ENCODE results near the gene WDFY2. TPM values are rescaled to one million over a fixed set of nuclear protein-coding genes. Genes with fewer than 3 reads are reported as not detected.
"Not testable (repeated sequence)": the region's sequence is repeated elsewhere in the genome, so short reads cannot be mapped to it uniquely, and the experiment has no call there.

Gene WDFY2
- 10 to 100 TPM in 1 of 2 experiments, 1 to 10 TPM in 1; 9.3 to 11.2 TPM for total RNA-seq

DNA sequence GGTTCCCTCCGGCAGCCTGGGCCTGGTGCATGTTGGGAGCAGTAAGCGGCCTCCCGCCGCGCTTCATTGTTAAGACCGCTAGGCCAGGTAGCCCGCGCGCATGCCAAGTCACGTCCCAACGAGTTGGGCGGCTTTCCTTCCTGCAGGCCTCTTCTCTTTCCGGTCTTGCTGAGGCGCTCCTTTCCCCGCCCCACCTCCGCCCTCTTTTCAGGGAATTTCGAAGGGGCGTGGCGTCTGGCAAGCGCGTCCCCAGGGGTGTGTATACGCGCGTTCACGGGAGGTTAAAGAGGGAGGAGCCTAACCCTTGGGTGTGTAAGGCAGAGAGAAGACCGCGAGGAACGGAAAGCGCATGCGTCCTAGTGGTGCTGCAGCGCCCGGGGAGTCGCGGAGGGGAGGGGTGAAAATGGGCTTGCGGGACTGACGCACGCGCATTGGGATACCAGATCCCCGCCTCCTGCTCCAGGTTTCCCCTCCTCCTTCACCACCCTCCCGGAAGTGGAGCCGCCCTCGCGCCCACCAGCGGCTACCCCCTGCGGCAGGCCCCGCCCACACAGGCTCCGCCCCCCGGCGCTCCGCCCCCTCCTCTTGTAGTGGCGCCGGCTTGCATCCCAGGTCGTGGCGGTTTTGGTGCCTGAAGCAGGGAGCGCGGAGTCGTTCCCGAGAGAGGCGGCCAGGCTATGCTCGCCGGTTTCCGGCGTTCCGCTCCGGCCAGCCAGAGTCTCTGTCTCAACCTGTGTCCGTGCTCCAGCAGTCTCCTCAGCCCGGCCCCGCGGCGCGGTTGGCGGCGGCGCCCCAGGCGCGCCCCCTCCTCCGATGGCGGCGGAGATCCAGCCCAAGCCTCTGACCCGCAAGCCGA, at the start of gene WDFY2:
Gene WDFY2 (plus strand): TSS at position 588 of the 856 bp plus-strand sequence. CDS start 226 bp downstream, at position 814.
- Mint-ChIP-seq H3K27ac (peak within 1 kb of the TSS; percentile 94), H3K4me1 (ENCODE audit: low read depth) (peaks cover 35% of the 10 kb centered on the region), H3K27me3 (no peaks in the 10 kb centered on the region), H3K9me3 (no peaks in the 10 kb centered on the region), H3K4me3 (peak within 1 kb of the TSS; percentile 87), H3K36me3 (no peaks in the 10 kb centered on the region)
- peak; percentile 99 for DNase-seq
- intact Hi-C loops (cut with micrococcal nuclease) = loop anchor here (1.0 to 10.0 kb wide), 9 partner anchors 30 to 1502 kb away; partner anchors contain the start of genes ALG11, CKAP2, INTS6 and VPS36
- ChIA-PET CTCF (interaction anchor here (1.2 to 3.0 kb wide), 3 partner anchors 130 to 133 kb away, joined by 3 to 16 read pairs (median 4); partner anchors contain the start of gene INTS6), POLR2A (interaction anchor here (1.0 to 4.8 kb wide), 3 partner anchors 31 to 130 kb away, joined by 3 to 54 read pairs (median 4); partner anchors contain the start of gene INTS6)

DNA sequence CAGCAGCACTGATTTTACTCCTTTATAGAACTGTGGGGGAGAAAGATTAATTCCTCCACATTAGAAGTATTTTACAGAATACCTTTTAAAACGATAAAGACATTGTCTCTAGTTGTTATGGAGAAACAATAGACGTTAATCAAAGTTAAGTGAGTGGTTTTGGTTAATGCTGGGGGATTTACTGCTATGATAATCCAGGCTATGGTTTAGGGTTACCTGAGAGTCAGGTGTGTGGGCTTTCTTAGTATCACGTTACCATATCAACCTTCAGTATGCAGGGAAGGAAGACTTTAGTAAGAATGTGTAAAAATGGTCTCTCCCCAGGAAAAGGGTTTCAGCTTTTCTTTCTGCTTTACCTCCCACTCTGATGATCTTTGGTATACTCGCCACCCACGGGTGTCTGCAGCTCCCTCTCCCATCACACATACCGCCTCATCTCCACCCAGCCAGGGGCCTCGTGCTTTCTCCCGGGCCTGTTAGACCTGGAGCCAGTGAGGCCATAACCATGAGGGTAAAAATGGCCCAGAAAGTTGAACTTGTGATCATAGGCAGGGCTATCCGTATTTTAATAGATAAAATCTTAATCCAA, 45.6 kb upstream of the WDFY2 start:
- H3K27ac Mint-ChIP-seq = no peak overlapping the region
- H3K36me3 Mint-ChIP-seq = no peaks in the 10 kb centered on the region
- ChIA-PET POLR2A (no interaction called here), CTCF (no interaction called here)
- H3K4me3 Mint-ChIP-seq = no peak overlapping the region
- DNase-seq = no peak
- H3K9me3 Mint-ChIP-seq = no peaks in the 10 kb centered on the region
- H3K4me1 Mint-ChIP-seq (ENCODE audit: low read depth) = peaks cover 23% of the 10 kb centered on the region
- H3K27me3 Mint-ChIP-seq = no peaks in the 10 kb centered on the region
- intact Hi-C loops (cut with micrococcal nuclease) = no loop called here

GRCh38 chr13:51539887-51540286, 44.4 kb upstream of the WDFY2 start:
- ChIA-PET POLR2A (no interaction called here), CTCF (no interaction called here)
- no peaks in the 10 kb centered on the region for H3K9me3 Mint-ChIP-seq
- no peak for DNase-seq
- H3K27me3 Mint-ChIP-seq = no peaks in the 10 kb centered on the region
- intact Hi-C loops (cut with micrococcal nuclease) = no loop called here
- no peaks in the 10 kb centered on the region for H3K36me3 Mint-ChIP-seq
- peak overlapping the region; percentile 51 for H3K27ac Mint-ChIP-seq
- no peak overlapping the region for H3K4me3 Mint-ChIP-seq
- H3K4me1 Mint-ChIP-seq (ENCODE audit: low read depth) = peaks cover 11% of the 10 kb centered on the region

DNA sequence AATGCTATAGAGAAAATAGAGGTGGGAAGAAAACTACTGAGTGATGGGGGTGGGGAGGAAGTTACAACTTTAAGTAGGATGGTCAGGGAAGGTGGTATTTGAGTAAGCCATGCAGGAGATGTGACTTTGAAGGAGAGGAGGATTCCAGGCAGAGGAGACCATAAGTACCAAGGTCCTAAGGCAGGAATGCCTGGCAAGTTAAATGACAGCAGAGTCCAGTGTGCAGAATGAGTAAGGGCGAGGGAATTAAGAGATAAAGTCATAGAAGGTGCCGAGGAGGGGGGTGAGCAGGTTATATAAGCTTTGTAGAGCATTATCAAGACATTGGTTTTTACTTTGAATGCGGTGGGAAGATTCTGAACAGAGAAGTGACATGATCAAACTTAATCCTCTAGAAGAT, 43.2 kb upstream of the WDFY2 start:
- ChIA-PET CTCF (no interaction called here), POLR2A (no interaction called here)
- H3K9me3 Mint-ChIP-seq = no peaks in the 10 kb centered on the region
- no peak overlapping the region for H3K27ac Mint-ChIP-seq
- no peak for DNase-seq
- H3K36me3 Mint-ChIP-seq = no peaks in the 10 kb centered on the region
- peaks cover 8% of the 10 kb centered on the region for H3K4me1 Mint-ChIP-seq (ENCODE audit: low read depth)
- intact Hi-C loops (cut with micrococcal nuclease) = no loop called here
- H3K4me3 Mint-ChIP-seq = no peak overlapping the region
- H3K27me3 Mint-ChIP-seq = no peaks in the 10 kb centered on the region

DNA sequence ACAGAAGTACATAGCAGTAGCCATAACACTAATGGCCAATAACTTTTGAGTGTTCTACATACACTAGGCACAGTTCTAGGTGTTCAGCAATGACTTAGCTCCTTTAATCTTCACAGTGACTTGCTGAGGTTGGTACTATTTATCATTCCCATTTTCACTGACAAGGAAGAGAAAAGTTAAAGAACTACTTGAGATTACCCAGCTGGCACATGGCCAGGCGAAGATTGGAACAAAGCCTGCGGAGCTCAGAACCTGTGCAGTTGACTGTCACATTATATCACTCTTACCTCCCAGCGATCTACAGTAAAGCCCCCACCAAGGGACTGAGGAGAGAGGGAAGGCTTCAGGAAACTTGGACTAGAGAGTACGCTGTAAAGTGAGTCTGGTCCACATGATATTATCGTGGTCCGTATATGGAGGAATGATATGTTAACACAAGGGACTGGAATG, 42.4 kb upstream of the WDFY2 start:
- ChIA-PET CTCF (interaction anchor here (0.5 kb wide), 1 partner anchor 107 kb away, joined by 5 read pairs; no protein-coding TSS in a partner anchor), POLR2A (no interaction called here)
- Mint-ChIP-seq H3K27me3 (no peaks in the 10 kb centered on the region), H3K36me3 (no peaks in the 10 kb centered on the region), H3K4me1 (ENCODE audit: low read depth) (peaks cover 8% of the 10 kb centered on the region), H3K27ac (no peak overlapping the region), H3K4me3 (no peak overlapping the region), H3K9me3 (no peaks in the 10 kb centered on the region)
- no peak for DNase-seq
- intact Hi-C loops (cut with micrococcal nuclease) = no loop called here

- H3K27ac Mint-ChIP-seq = no peak overlapping the region
- intact Hi-C loops (cut with micrococcal nuclease) = no loop called here
- POLR2A ChIA-PET = no interaction called here
- CTCF ChIA-PET = no interaction called here
- no peak overlapping the region for H3K4me3 Mint-ChIP-seq
- H3K9me3 Mint-ChIP-seq = no peaks in the 10 kb centered on the region
- no peak for DNase-seq
- H3K36me3 Mint-ChIP-seq = no peaks in the 10 kb centered on the region
- peaks cover 8% of the 10 kb centered on the region for H3K4me1 Mint-ChIP-seq (ENCODE audit: low read depth)
- no peaks in the 10 kb centered on the region for H3K27me3 Mint-ChIP-seq
These were observed 41.7 kb upstream of the WDFY2 start for GRCh38 chr13:51542346-51543242.

GRCh38 chr13:51545446-51545845, 38.8 kb upstream of the WDFY2 start:
- CTCF ChIA-PET; H3K36me3 Mint-ChIP-seq; intact Hi-C loops (cut with micrococcal nuclease): not testable (repeated sequence)

DNA sequence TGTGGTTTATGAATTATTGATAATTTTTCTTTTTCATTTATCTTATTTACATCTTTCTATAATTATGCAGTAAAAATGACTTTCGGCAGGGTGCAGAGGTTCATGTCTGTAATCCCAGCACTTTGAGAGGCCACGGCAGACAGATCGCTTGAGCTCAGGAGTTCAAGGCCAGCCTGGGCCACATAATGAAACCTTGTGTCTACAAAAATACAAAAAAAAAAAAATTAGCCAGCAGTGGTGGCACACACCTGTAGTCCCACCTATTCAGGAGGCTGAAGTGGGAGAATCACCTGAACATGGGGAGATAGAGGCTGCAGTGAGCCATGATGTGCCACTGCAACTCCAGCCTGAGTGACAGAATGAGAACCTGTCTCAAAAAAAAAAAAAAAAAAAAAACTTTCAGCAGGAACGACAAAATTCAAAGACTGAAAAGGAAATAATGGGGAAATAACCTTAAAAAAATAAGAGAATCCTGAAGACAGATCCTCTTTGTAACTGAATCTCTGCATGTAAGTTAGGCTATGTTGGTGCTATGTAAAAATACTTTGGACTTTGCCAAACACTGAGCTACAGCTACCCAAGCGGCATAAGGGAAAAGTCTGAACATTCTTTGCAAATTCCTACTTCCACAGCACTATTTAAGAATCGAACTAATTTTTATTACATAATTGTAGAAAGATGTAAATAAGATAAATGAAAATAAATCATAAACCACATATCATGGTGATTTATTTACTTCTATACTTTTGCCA, 36.7 kb upstream of the WDFY2 start:
- peaks cover 4% of the 10 kb centered on the region for H3K4me1 Mint-ChIP-seq (ENCODE audit: low read depth)
- no peak overlapping the region for H3K4me3 Mint-ChIP-seq
- DNase-seq = no peak
- POLR2A ChIA-PET = no interaction called here
- no peaks in the 10 kb centered on the region for H3K9me3 Mint-ChIP-seq
- intact Hi-C loops (cut with micrococcal nuclease) = no loop called here
- H3K27ac Mint-ChIP-seq = no peak overlapping the region
- CTCF ChIA-PET = no interaction called here
- no peaks in the 10 kb centered on the region for H3K36me3 Mint-ChIP-seq
- H3K27me3 Mint-ChIP-seq = no peaks in the 10 kb centered on the region

More at GRCh38 chr13:51545446-51545845, 38.8 kb upstream of the WDFY2 start:
- H3K27me3 Mint-ChIP-seq; H3K9me3 Mint-ChIP-seq; POLR2A ChIA-PET; DNase-seq; H3K4me3 Mint-ChIP-seq; H3K27ac Mint-ChIP-seq; H3K4me1 Mint-ChIP-seq (ENCODE audit: low read depth): not testable (repeated sequence)

- no peak overlapping the region for H3K27ac Mint-ChIP-seq
- peaks cover 4% of the 10 kb centered on the region for H3K4me1 Mint-ChIP-seq (ENCODE audit: low read depth)
- H3K36me3 Mint-ChIP-seq = no peaks in the 10 kb centered on the region
- H3K4me3 Mint-ChIP-seq = no peak overlapping the region
- CTCF ChIA-PET = no interaction called here
- intact Hi-C loops (cut with micrococcal nuclease) = no loop called here
- DNase-seq = peak; percentile 36
- H3K27me3 Mint-ChIP-seq = no peaks in the 10 kb centered on the region
- H3K9me3 Mint-ChIP-seq = no peaks in the 10 kb centered on the region
- POLR2A ChIA-PET = no interaction called here
These were observed 35.2 kb upstream of the WDFY2 start for GRCh38 chr13:51549050-51549449.

- no peaks in the 10 kb centered on the region for H3K9me3 Mint-ChIP-seq
- intact Hi-C loops (cut with micrococcal nuclease) = no loop called here
- H3K4me3 Mint-ChIP-seq = no peak overlapping the region
- CTCF ChIA-PET = no interaction called here
- H3K36me3 Mint-ChIP-seq = no peaks in the 10 kb centered on the region
- POLR2A ChIA-PET = no interaction called here
- no peaks in the 10 kb centered on the region for H3K27me3 Mint-ChIP-seq
- H3K4me1 Mint-ChIP-seq (ENCODE audit: low read depth) = peaks cover 4% of the 10 kb centered on the region
- no peak overlapping the region for H3K27ac Mint-ChIP-seq
- DNase-seq = no peak
These were observed 34.7 kb upstream of the WDFY2 start for GRCh38 chr13:51549593-51549992.

GRCh38 chr13:51550151-51550550, 34.1 kb upstream of the WDFY2 start:
- intact Hi-C loops (cut with micrococcal nuclease) = no loop called here
- peaks cover 4% of the 10 kb centered on the region for H3K4me1 Mint-ChIP-seq (ENCODE audit: low read depth)
- H3K36me3 Mint-ChIP-seq = no peaks in the 10 kb centered on the region
- POLR2A ChIA-PET = no interaction called here
- CTCF ChIA-PET = no interaction called here
- no peak for DNase-seq
- H3K27ac Mint-ChIP-seq = no peak overlapping the region
- no peaks in the 10 kb centered on the region for H3K9me3 Mint-ChIP-seq
- no peak overlapping the region for H3K4me3 Mint-ChIP-seq
- H3K27me3 Mint-ChIP-seq = peaks cover 1% of the 10 kb centered on the region

All from activated CD4-positive, alpha-beta memory T cell treated with anti-CD3 and anti-CD28 coated beads for 36 hours (primary cell).